ENCODE measurements around the gene CFAP68.
"Not testable (repeated sequence)": the region's sequence is repeated elsewhere in the genome, so short reads cannot be mapped to it uniquely, and the experiment has no call there.

The CFAP68 gene

GRCh38 chr11:111920908-111921307 is 41.6 kb downstream of the CFAP68 start:
- DNase-seq (ENCODE audit: low read depth): no peak
- Histone ChIP-seq H3K9me3 (ENCODE audit: control insufficient read depth, low read length) (no peaks in the 10 kb centered on the region), H3K27me3 (replicated peaks; ENCODE audit: control insufficient read depth, insufficient read depth, low read length) (no peaks in the 10 kb centered on the region), H3K36me3 (ENCODE audit: control insufficient read depth, insufficient read depth, low read length, severe bottlenecking) (no peaks in the 10 kb centered on the region), H3K4me1 (ENCODE audit: control insufficient read depth, insufficient read depth, low read length) (peaks cover 56% of the 10 kb centered on the region), H3K9ac (ENCODE audit: low read length) (no peak overlapping the region), H3K4me3 (ENCODE audit: low read length) (no peak overlapping the region)

DNA sequence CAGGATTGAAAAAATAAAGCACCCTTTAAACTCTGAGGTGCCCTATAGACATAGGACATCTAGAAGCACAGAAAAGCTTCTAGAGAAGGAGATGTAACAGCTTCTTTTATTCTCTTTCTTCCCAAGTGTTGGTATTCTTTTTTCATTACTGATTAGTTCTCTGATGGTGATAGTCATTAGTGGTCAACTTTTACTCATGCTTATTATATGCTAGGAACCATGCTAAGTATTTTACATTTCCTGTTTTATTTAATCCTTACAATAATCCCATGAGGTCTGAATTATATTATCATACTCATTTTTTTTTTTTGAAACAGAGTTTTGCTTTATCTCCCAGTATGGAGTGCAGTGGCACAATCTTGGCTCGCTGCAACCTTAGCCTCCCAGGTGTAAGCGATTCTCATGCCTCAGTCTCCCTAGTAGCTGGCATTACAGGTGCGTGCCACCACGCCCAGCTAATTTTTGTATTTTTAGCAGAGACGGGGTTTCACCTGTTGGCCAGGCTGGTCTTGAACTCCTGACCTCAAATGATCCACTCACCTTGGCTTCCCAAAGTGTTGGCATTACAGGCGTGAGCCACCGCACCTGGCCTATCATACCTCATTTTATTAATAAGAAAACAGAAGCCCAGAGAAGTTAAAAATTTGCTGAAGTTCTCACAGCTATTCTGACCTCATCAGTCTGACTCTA is 42.3 kb downstream of the CFAP68 start:
- peaks cover 63% of the 10 kb centered on the region for H3K4me1 ChIP-seq (ENCODE audit: control insufficient read depth, insufficient read depth, low read length)

GRCh38 chr11:111922803-111923202 is 43.5 kb downstream of the CFAP68 start:
- Histone ChIP-seq H3K4me3 (ENCODE audit: low read length) (peak overlapping the region; percentile 72), H3K9me3 (ENCODE audit: control insufficient read depth, low read length) (no peaks in the 10 kb centered on the region), H3K36me3 (ENCODE audit: control insufficient read depth, insufficient read depth, low read length, severe bottlenecking) (no peaks in the 10 kb centered on the region), H3K4me1 (ENCODE audit: control insufficient read depth, insufficient read depth, low read length) (peaks cover 70% of the 10 kb centered on the region), H3K9ac (ENCODE audit: low read length) (peak overlapping the region; percentile 91), H3K27me3 (replicated peaks; ENCODE audit: control insufficient read depth, insufficient read depth, low read length) (no peaks in the 10 kb centered on the region)
- peak; percentile 96 for DNase-seq (ENCODE audit: low read depth)

More for the DNA sequence above, 42.3 kb downstream of the CFAP68 start:
- H3K27me3 ChIP-seq (replicated peaks; ENCODE audit: control insufficient read depth, insufficient read depth, low read length): no peaks in the 10 kb centered on the region
- H3K9me3 ChIP-seq (ENCODE audit: control insufficient read depth, low read length): no peaks in the 10 kb centered on the region
- no peak for DNase-seq (ENCODE audit: low read depth)
- no peaks in the 10 kb centered on the region for H3K36me3 ChIP-seq (ENCODE audit: control insufficient read depth, insufficient read depth, low read length, severe bottlenecking)
- H3K4me3 ChIP-seq (ENCODE audit: low read length): no peak overlapping the region
- H3K9ac ChIP-seq (ENCODE audit: low read length): peak overlapping the region; percentile 91

- Histone ChIP-seq H3K27me3 (replicated peaks; ENCODE audit: control insufficient read depth, insufficient read depth, low read length) (no peaks in the 10 kb centered on the region), H3K4me3 (ENCODE audit: low read length) (peak overlapping the region; percentile 72), H3K9me3 (ENCODE audit: control insufficient read depth, low read length) (no peaks in the 10 kb centered on the region), H3K36me3 (ENCODE audit: control insufficient read depth, insufficient read depth, low read length, severe bottlenecking) (no peaks in the 10 kb centered on the region), H3K9ac (ENCODE audit: low read length) (peak overlapping the region; percentile 91), H3K4me1 (ENCODE audit: control insufficient read depth, insufficient read depth, low read length) (peaks cover 68% of the 10 kb centered on the region)
- peak; percentile 62 for DNase-seq (ENCODE audit: low read depth)
Observed at GRCh38 chr11:111923351-111923788, 44.0 kb downstream of the CFAP68 start.

- Histone ChIP-seq H3K4me3 (ENCODE audit: low read length) (peak overlapping the region; percentile 72), H3K4me1 (ENCODE audit: control insufficient read depth, insufficient read depth, low read length) (peaks cover 62% of the 10 kb centered on the region), H3K9me3 (ENCODE audit: control insufficient read depth, low read length) (no peaks in the 10 kb centered on the region), H3K27me3 (replicated peaks; ENCODE audit: control insufficient read depth, insufficient read depth, low read length) (no peaks in the 10 kb centered on the region), H3K9ac (ENCODE audit: low read length) (peak overlapping the region; percentile 91), H3K36me3 (ENCODE audit: control insufficient read depth, insufficient read depth, low read length, severe bottlenecking) (no peaks in the 10 kb centered on the region)
- DNase-seq (ENCODE audit: low read depth): peak; percentile 52
Observed at GRCh38 chr11:111923951-111924350, 44.6 kb downstream of the CFAP68 start.

DNA sequence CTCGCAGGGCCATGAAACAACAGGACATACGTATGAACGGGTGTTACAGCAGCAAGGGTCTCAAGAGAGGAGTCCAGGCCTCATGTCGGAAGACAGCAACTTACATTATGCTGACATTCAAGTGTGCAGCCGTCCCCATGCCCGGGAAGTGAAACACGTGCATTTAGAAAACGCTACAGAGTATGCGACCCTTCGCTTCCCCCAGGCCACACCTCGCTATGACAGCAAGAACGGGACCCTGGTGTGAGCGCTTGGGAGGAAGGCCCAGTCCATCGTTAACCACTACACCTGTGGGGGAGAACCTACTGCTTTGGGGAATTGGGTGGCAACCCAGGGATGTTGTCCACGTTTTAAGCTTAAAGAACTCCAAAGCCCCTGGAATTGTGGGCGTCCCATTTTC is 46.6 kb downstream of the CFAP68 start:
- Histone ChIP-seq H3K9ac (ENCODE audit: low read length) (peak overlapping the region; percentile 69), H3K4me1 (ENCODE audit: control insufficient read depth, insufficient read depth, low read length) (peaks cover 78% of the 10 kb centered on the region), H3K36me3 (ENCODE audit: control insufficient read depth, insufficient read depth, low read length, severe bottlenecking) (no peaks in the 10 kb centered on the region), H3K9me3 (ENCODE audit: control insufficient read depth, low read length) (no peaks in the 10 kb centered on the region), H3K27me3 (replicated peaks; ENCODE audit: control insufficient read depth, insufficient read depth, low read length) (no peaks in the 10 kb centered on the region), H3K4me3 (ENCODE audit: low read length) (peak overlapping the region; percentile 73)
- DNase-seq (ENCODE audit: low read depth): no peak

DNA sequence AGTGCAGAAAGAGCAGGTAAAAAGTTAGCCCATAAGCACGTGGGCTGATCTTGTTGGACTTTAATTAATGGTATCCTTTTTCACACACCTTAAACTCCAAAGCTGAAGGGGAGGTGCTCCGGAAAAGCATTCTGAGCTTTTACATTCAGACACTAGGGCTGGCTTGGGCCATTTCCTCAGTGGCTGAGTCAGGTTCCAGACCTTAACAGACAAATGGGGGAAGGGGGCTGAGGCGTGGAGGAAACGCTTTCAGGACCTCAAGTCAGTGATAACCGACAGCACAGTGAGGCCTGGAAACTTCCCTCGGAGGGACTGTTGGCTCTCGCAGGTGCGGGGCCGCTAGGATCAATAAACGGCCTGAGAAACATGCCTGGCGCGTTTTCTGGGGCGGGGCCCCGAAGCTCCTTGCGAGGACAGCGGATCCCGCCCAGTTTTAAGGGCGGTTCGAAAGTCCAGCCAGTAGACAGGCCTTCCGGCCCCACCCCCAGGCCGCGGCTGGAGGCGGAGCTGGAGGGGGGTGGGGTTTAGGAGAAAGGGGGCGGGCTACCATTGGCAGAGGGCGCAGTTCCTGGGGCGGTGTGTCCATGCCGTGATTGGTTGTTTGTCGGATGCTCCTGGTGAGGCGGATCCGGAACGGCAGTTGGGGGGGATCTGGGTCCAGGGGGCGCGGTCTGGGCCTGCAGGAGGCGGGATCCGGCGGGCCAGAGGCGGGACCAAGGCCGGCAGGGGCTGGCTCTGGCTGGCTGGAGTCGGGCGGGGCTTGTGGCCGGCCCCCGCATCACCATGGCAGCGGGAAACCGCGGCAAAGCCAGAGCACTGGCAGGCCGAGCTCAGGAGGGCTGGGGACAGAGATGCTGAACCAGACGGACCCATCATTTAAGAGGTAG is 47.4 kb downstream of the CFAP68 start:
- Histone ChIP-seq H3K4me1 (ENCODE audit: control insufficient read depth, insufficient read depth, low read length) (peaks cover 72% of the 10 kb centered on the region), H3K27me3 (replicated peaks; ENCODE audit: control insufficient read depth, insufficient read depth, low read length) (no peaks in the 10 kb centered on the region), H3K9me3 (ENCODE audit: control insufficient read depth, low read length) (no peaks in the 10 kb centered on the region), H3K4me3 (ENCODE audit: low read length) (peak overlapping the region; percentile 80), H3K36me3 (ENCODE audit: control insufficient read depth, insufficient read depth, low read length, severe bottlenecking) (no peaks in the 10 kb centered on the region), H3K9ac (ENCODE audit: low read length) (peak overlapping the region; percentile 76)
- peak; percentile 99 for DNase-seq (ENCODE audit: low read depth)

- H3K36me3 ChIP-seq (ENCODE audit: control insufficient read depth, insufficient read depth, low read length, severe bottlenecking): no peaks in the 10 kb centered on the region
- H3K4me3 ChIP-seq (ENCODE audit: low read length): peak overlapping the region; percentile 47
- H3K9me3 ChIP-seq (ENCODE audit: control insufficient read depth, low read length): no peaks in the 10 kb centered on the region
- peak overlapping the region; percentile 78 for H3K9ac ChIP-seq (ENCODE audit: low read length)
- no peaks in the 10 kb centered on the region for H3K27me3 ChIP-seq (replicated peaks; ENCODE audit: control insufficient read depth, insufficient read depth, low read length)
- DNase-seq (ENCODE audit: low read depth): no peak
- peaks cover 67% of the 10 kb centered on the region for H3K4me1 ChIP-seq (ENCODE audit: control insufficient read depth, insufficient read depth, low read length)
Observed at GRCh38 chr11:111930472-111930871, 51.1 kb downstream of the CFAP68 start.

DNA sequence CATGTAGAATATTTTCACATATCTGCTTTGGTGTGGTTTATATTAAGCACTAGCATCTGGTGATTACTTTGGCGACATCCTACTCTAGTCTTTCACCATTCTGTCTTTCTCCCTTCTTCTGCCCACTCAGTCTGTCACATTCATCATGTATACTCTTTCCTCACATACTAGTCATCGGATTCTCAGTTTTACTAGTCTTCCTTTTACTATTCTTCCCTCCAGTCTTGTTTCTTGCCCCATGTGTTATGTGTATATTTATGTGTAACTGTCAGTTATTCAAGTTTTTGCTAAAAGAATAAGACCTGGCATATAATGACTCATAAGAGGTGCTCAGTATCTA is 53.2 kb downstream of the CFAP68 start:
- H3K9me3 ChIP-seq (ENCODE audit: control insufficient read depth, low read length): no peaks in the 10 kb centered on the region
- H3K36me3 ChIP-seq (ENCODE audit: control insufficient read depth, insufficient read depth, low read length, severe bottlenecking): no peaks in the 10 kb centered on the region
- H3K4me3 ChIP-seq (ENCODE audit: low read length): no peak overlapping the region
- DNase-seq (ENCODE audit: low read depth): no peak
- peaks cover 69% of the 10 kb centered on the region for H3K4me1 ChIP-seq (ENCODE audit: control insufficient read depth, insufficient read depth, low read length)
- no peak overlapping the region for H3K9ac ChIP-seq (ENCODE audit: low read length)
- H3K27me3 ChIP-seq (replicated peaks; ENCODE audit: control insufficient read depth, insufficient read depth, low read length): no peaks in the 10 kb centered on the region

GRCh38 chr11:111933176-111933575 is 53.8 kb downstream of the CFAP68 start:
- DNase-seq (ENCODE audit: low read depth); H3K27me3 ChIP-seq (replicated peaks; ENCODE audit: control insufficient read depth, insufficient read depth, low read length): not testable (repeated sequence)

DNA sequence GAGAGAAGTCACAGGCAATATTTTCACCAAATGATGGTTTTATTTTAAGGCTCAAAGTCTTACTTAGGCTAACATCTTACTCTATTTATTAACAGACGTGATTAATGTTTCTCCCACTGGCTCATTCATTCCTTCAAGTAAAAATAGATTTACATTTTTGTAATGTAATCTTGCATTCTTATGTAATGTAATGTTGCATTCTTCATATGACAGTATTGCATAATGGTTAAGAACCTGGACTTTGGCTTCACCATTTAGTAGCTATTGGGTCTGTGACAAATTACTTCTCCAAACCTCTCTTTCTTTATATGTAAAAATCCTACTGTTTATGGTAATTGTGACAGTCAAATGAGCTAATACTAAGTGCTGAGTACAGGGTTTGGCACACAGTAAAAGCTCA is 54.5 kb downstream of the CFAP68 start:
- Histone ChIP-seq H3K9me3 (ENCODE audit: control insufficient read depth, low read length) (no peaks in the 10 kb centered on the region), H3K36me3 (ENCODE audit: control insufficient read depth, insufficient read depth, low read length, severe bottlenecking) (no peaks in the 10 kb centered on the region), H3K27me3 (replicated peaks; ENCODE audit: control insufficient read depth, insufficient read depth, low read length) (no peaks in the 10 kb centered on the region), H3K4me3 (ENCODE audit: low read length) (no peak overlapping the region), H3K4me1 (ENCODE audit: control insufficient read depth, insufficient read depth, low read length) (peaks cover 80% of the 10 kb centered on the region), H3K9ac (ENCODE audit: low read length) (peak overlapping the region; percentile 46)
- no peak for DNase-seq (ENCODE audit: low read depth)

More at GRCh38 chr11:111933176-111933575, 53.8 kb downstream of the CFAP68 start:
- not testable (repeated sequence) for H3K36me3 ChIP-seq (ENCODE audit: control insufficient read depth, insufficient read depth, low read length, severe bottlenecking); H3K9me3 ChIP-seq (ENCODE audit: control insufficient read depth, low read length); H3K4me3 ChIP-seq (ENCODE audit: low read length)
- H3K4me1 ChIP-seq (ENCODE audit: control insufficient read depth, insufficient read depth, low read length): peaks cover 73% of the 10 kb centered on the region
- peak overlapping the region; percentile 8 for H3K9ac ChIP-seq (ENCODE audit: low read length)
